Measurements from ENCODE around the gene VSIG10L2.

The VSIG10L2 gene

GRCh38 chr11:125952559-125952958 lies 6.7 kb downstream of the VSIG10L2 start:
- DNase-seq (ENCODE audit: low read depth): no peak
- H3K4me3 ChIP-seq (ENCODE audit: low read depth, low read length): no peak overlapping the region
- TF ChIP-seq MAX (IDR thresholded peaks at IDR 0.05; ENCODE audit: low read depth, low read length) (no peak), MYC (IDR thresholded peaks at IDR 0.05; ENCODE audit: low read depth, low read length) (no peak), POLR2A (IDR thresholded peaks at IDR 0.05; ENCODE audit: extremely low read depth, insufficient read length) (no peak)
- TF ChIP-seq, protein P1, sequence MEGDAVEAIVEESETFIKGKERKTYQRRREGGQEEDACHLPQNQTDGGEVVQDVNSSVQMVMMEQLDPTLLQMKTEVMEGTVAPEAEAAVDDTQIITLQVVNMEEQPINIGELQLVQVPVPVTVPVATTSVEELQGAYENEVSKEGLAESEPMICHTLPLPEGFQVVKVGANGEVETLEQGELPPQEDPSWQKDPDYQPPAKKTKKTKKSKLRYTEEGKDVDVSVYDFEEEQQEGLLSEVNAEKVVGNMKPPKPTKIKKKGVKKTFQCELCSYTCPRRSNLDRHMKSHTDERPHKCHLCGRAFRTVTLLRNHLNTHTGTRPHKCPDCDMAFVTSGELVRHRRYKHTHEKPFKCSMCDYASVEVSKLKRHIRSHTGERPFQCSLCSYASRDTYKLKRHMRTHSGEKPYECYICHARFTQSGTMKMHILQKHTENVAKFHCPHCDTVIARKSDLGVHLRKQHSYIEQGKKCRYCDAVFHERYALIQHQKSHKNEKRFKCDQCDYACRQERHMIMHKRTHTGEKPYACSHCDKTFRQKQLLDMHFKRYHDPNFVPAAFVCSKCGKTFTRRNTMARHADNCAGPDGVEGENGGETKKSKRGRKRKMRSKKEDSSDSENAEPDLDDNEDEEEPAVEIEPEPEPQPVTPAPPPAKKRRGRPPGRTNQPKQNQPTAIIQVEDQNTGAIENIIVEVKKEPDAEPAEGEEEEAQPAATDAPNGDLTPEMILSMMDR (IDR thresholded peaks at IDR 0.05; ENCODE audit: low read depth, low read length): no peak

GRCh38 chr11:125952973-125953372 lies 7.1 kb downstream of the VSIG10L2 start:
- TF ChIP-seq, protein P1 (IDR thresholded peaks at IDR 0.05; ENCODE audit: low read depth, low read length): no peak
- TF ChIP-seq POLR2A (IDR thresholded peaks at IDR 0.05; ENCODE audit: extremely low read depth, insufficient read length) (no peak), MAX (IDR thresholded peaks at IDR 0.05; ENCODE audit: low read depth, low read length) (no peak), MYC (IDR thresholded peaks at IDR 0.05; ENCODE audit: low read depth, low read length) (no peak)
- H3K4me3 ChIP-seq (ENCODE audit: low read depth, low read length): no peak overlapping the region
- DNase-seq (ENCODE audit: low read depth): no peak

DNA sequence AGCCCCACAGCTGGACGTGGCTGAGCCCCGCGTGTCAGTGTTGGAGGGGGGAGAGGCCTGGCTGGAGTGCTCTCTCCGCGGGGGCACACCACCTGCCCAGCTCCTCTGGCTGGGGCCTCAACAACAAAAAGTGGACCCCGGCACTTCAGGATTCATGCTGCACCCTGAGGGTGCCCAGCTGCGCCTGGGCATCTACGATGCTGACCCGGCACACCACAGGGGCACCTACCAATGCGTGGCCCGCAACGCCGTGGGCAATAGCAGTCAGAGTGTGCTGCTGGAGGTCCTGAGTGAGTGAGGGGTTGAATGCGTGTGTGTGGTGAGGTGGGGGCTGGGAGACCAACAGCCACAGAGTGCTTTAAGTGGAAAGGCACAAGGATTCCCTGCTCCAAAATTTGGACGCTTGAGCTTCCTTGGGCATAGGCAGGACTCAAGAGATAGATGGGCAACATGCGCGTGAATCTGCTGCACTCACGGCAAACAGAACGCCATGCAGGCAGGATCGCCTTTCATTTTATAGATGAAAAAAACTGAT lies 7.6 kb downstream of the VSIG10L2 start:
- TF ChIP-seq MAX (IDR thresholded peaks at IDR 0.05; ENCODE audit: low read depth, low read length): no peak
- TF ChIP-seq, protein P1 (IDR thresholded peaks at IDR 0.05; ENCODE audit: low read depth, low read length): no peak
- TF ChIP-seq POLR2A (IDR thresholded peaks at IDR 0.05; ENCODE audit: extremely low read depth, insufficient read length): no peak
- TF ChIP-seq MYC (IDR thresholded peaks at IDR 0.05; ENCODE audit: low read depth, low read length): no peak
- no peak overlapping the region for H3K4me3 ChIP-seq (ENCODE audit: low read depth, low read length)
- no peak for DNase-seq (ENCODE audit: low read depth)

DNA sequence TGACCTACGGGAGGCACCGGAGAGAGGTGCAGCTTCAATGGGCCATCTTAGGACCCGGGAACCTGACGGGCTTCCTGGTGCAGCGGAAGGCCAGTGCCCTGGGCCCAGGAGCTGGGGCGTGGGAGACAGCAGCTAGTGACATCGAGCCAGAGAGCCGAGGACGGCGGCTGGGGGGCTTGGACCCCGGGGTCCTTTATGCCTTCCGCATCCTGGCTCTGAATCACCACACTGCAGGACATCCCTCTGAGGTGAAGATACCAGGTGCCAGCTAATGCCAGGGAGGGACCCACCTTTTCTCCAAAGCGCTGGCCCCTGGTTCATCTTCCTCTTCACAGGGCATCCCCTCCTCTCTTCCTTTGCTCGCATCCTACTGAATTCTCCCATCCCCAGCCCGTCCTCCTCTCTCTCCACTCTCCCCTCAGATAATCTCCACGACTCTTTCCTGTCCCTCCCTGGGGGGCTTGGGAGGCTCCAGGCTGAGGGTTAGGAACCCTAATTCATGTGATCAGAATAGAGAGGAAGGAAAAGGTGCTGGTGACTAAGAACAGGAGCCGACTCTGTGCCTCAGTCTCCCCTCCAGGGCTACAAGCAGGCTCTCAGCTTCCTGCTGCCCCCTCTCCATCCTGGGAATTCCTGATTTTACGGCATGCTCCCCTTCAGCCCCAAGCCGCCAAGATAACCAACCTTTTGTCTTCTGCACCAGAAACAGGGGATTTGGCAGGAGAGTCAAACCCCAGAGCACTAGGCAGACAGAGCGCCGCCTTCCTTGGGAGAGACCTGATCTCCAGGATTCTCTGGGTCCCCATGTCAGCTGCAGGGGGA lies 8.5 kb downstream of the VSIG10L2 start:
- no peak for TF ChIP-seq MYC (IDR thresholded peaks at IDR 0.05; ENCODE audit: low read depth, low read length)
- TF ChIP-seq MAX (IDR thresholded peaks at IDR 0.05; ENCODE audit: low read depth, low read length): no peak
- TF ChIP-seq, protein P1 (IDR thresholded peaks at IDR 0.05; ENCODE audit: low read depth, low read length): no peak
- no peak for TF ChIP-seq POLR2A (IDR thresholded peaks at IDR 0.05; ENCODE audit: extremely low read depth, insufficient read length)
- no peak for DNase-seq (ENCODE audit: low read depth)
- H3K4me3 ChIP-seq (ENCODE audit: low read depth, low read length): no peak overlapping the region

- H3K4me3 ChIP-seq (ENCODE audit: low read depth, low read length): no peak overlapping the region
- DNase-seq (ENCODE audit: low read depth): no peak
- TF ChIP-seq MAX (IDR thresholded peaks at IDR 0.05; ENCODE audit: low read depth, low read length) (no peak), POLR2A (IDR thresholded peaks at IDR 0.05; ENCODE audit: extremely low read depth, insufficient read length) (no peak), MYC (IDR thresholded peaks at IDR 0.05; ENCODE audit: low read depth, low read length) (no peak)
- TF ChIP-seq, protein P1 (IDR thresholded peaks at IDR 0.05; ENCODE audit: low read depth, low read length): no peak
These were observed 9.2 kb downstream of the VSIG10L2 start for GRCh38 chr11:125954945-125955640.
